DOHH2 (cell line): Measurements from ENCODE around the gene RPL10.

ENCODE experiments used
- EZH2phosphoT487 ChIP-seq: fragments of 200-600 bp; sonication (generic); IDR thresholded peaks from 2 replicates; pipeline ENCODE4 v1.6.1; 2017; ENCODE audit warnings: borderline replicate concordance, mild to moderate bottlenecking, antibody characterized with exemption, low read length, moderate library complexity, mixed read lengths
- TF ChIP-seq, protein P1 (sequence below): fragments of 200-600 bp; sonication (generic); IDR thresholded peaks from one replicate; pipeline ENCODE4 v1.5.1; 2014; ENCODE audit warnings: antibody characterized with exemption, mild to moderate bottlenecking, low read depth, low read length; ENCODE audit not compliant: poor library complexity, severe bottlenecking

DNA sequence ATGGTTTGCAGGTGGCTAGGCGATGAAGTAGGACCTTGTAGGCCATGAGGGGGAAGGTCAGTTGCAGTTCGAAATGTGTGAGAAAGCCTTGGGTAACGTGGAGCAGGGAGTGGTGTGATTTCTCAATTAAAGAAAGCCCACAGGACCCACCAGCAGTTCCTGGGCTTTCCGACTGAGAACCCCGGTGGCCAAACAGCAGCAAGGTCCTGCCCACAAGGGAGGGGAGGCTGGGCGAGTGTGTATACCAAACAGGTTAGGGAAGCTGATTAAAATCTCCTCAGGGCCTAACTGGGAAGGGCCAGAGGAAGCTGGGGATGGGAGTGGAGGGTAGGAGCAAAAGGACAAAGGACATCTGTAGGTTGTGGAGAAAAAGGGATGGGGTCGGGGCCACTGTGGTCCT lies 32.7 kb downstream of the RPL10 start:
- TF ChIP-seq, protein P1, sequence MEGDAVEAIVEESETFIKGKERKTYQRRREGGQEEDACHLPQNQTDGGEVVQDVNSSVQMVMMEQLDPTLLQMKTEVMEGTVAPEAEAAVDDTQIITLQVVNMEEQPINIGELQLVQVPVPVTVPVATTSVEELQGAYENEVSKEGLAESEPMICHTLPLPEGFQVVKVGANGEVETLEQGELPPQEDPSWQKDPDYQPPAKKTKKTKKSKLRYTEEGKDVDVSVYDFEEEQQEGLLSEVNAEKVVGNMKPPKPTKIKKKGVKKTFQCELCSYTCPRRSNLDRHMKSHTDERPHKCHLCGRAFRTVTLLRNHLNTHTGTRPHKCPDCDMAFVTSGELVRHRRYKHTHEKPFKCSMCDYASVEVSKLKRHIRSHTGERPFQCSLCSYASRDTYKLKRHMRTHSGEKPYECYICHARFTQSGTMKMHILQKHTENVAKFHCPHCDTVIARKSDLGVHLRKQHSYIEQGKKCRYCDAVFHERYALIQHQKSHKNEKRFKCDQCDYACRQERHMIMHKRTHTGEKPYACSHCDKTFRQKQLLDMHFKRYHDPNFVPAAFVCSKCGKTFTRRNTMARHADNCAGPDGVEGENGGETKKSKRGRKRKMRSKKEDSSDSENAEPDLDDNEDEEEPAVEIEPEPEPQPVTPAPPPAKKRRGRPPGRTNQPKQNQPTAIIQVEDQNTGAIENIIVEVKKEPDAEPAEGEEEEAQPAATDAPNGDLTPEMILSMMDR, result no peak
- TF ChIP-seq EZH2phosphoT487, result no peak
